ENCODE measurements around the gene PNCK.
"Not testable (repeated sequence)": the region's sequence is repeated elsewhere in the genome, so short reads cannot be mapped to it uniquely, and the experiment has no call there.

Gene PNCK

GRCh38 chrX:153709726-153710674 lies 36.4 kb upstream of the PNCK start:
- Histone ChIP-seq H3K4me1 (ENCODE audit: insufficient read depth, insufficient read length) (no peaks in the 10 kb centered on the region), H3K9me3 (ENCODE audit: insufficient read depth, low read length) (no peaks in the 10 kb centered on the region), H3K4me3 (ENCODE audit: insufficient read length, low read depth) (no peak overlapping the region), H3K36me3 (ENCODE audit: insufficient read depth, insufficient read length, low read length) (peaks cover 24% of the 10 kb centered on the region), H3K9ac (ENCODE audit: insufficient read length, low read depth) (no peak overlapping the region), H3K27me3 (ENCODE audit: insufficient read depth, insufficient read length) (no peaks in the 10 kb centered on the region)
- DNase-seq (ENCODE audit: low read depth, low spot score), result no peak
- TF ChIP-seq YY1 (IDR thresholded peaks at IDR 0.05; ENCODE audit: insufficient read depth, insufficient read length) (no peak), SUZ12 (IDR thresholded peaks at IDR 0.05; ENCODE audit: extremely low read depth, insufficient read depth, insufficient read length) (no peak), ZNF274 (IDR thresholded peaks at IDR 0.05; ENCODE audit: low read depth, low read length) (no peak)

GRCh38 chrX:153708415-153708814 lies 34.8 kb upstream of the PNCK start:
- Histone ChIP-seq H3K27me3 (ENCODE audit: insufficient read depth, insufficient read length) (no peaks in the 10 kb centered on the region), H3K9ac (ENCODE audit: insufficient read length, low read depth) (no peak overlapping the region), H3K9me3 (ENCODE audit: insufficient read depth, low read length) (no peaks in the 10 kb centered on the region), H3K36me3 (ENCODE audit: insufficient read depth, insufficient read length, low read length) (peaks cover 17% of the 10 kb centered on the region), H3K4me3 (ENCODE audit: insufficient read length, low read depth) (no peak overlapping the region), H3K4me1 (ENCODE audit: insufficient read depth, insufficient read length) (no peaks in the 10 kb centered on the region)
- no peak for DNase-seq (ENCODE audit: low read depth, low spot score)
- TF ChIP-seq YY1 (IDR thresholded peaks at IDR 0.05; ENCODE audit: insufficient read depth, insufficient read length), result no peak
- no peak for TF ChIP-seq SUZ12 (IDR thresholded peaks at IDR 0.05; ENCODE audit: extremely low read depth, insufficient read depth, insufficient read length)
- no peak for TF ChIP-seq ZNF274 (IDR thresholded peaks at IDR 0.05; ENCODE audit: low read depth, low read length)

- no peak for DNase-seq (ENCODE audit: low read depth, low spot score)
- TF ChIP-seq SUZ12 (IDR thresholded peaks at IDR 0.05; ENCODE audit: extremely low read depth, insufficient read depth, insufficient read length) (no peak), ZNF274 (IDR thresholded peaks at IDR 0.05; ENCODE audit: low read depth, low read length) (no peak), YY1 (IDR thresholded peaks at IDR 0.05; ENCODE audit: insufficient read depth, insufficient read length) (no peak)
- H3K36me3 ChIP-seq (ENCODE audit: insufficient read depth, insufficient read length, low read length), result peaks cover 16% of the 10 kb centered on the region
- no peaks in the 10 kb centered on the region for H3K27me3 ChIP-seq (ENCODE audit: insufficient read depth, insufficient read length)
- H3K9ac ChIP-seq (ENCODE audit: insufficient read length, low read depth), result no peak overlapping the region
- H3K4me1 ChIP-seq (ENCODE audit: insufficient read depth, insufficient read length), result no peaks in the 10 kb centered on the region
- no peak overlapping the region for H3K4me3 ChIP-seq (ENCODE audit: insufficient read length, low read depth)
- H3K9me3 ChIP-seq (ENCODE audit: insufficient read depth, low read length), result no peaks in the 10 kb centered on the region
These were observed 33.8 kb upstream of the PNCK start for GRCh38 chrX:153707406-153707805.

GRCh38 chrX:153706799-153707198 lies 33.2 kb upstream of the PNCK start:
- Histone ChIP-seq H3K9ac (ENCODE audit: insufficient read length, low read depth) (no peak overlapping the region), H3K4me1 (ENCODE audit: insufficient read depth, insufficient read length) (no peaks in the 10 kb centered on the region), H3K36me3 (ENCODE audit: insufficient read depth, insufficient read length, low read length) (peaks cover 17% of the 10 kb centered on the region), H3K27me3 (ENCODE audit: insufficient read depth, insufficient read length) (no peaks in the 10 kb centered on the region), H3K9me3 (ENCODE audit: insufficient read depth, low read length) (no peaks in the 10 kb centered on the region), H3K4me3 (ENCODE audit: insufficient read length, low read depth) (no peak overlapping the region)
- DNase-seq (ENCODE audit: low read depth, low spot score), result no peak
- TF ChIP-seq YY1 (IDR thresholded peaks at IDR 0.05; ENCODE audit: insufficient read depth, insufficient read length), result no peak
- no peak for TF ChIP-seq ZNF274 (IDR thresholded peaks at IDR 0.05; ENCODE audit: low read depth, low read length)
- TF ChIP-seq SUZ12 (IDR thresholded peaks at IDR 0.05; ENCODE audit: extremely low read depth, insufficient read depth, insufficient read length), result no peak

- H3K4me3 ChIP-seq (ENCODE audit: insufficient read length, low read depth); DNase-seq (ENCODE audit: low read depth, low spot score); H3K4me1 ChIP-seq (ENCODE audit: insufficient read depth, insufficient read length); H3K9me3 ChIP-seq (ENCODE audit: insufficient read depth, low read length); H3K9ac ChIP-seq (ENCODE audit: insufficient read length, low read depth); H3K27me3 ChIP-seq (ENCODE audit: insufficient read depth, insufficient read length): not testable (repeated sequence)
- peaks cover 17% of the 10 kb centered on the region for H3K36me3 ChIP-seq (ENCODE audit: insufficient read depth, insufficient read length, low read length)
These were observed 31.9 kb upstream of the PNCK start for GRCh38 chrX:153705403-153706060.

GRCh38 chrX:153704631-153705402 lies 31.2 kb upstream of the PNCK start:
- H3K27me3 ChIP-seq (ENCODE audit: insufficient read depth, insufficient read length); DNase-seq (ENCODE audit: low read depth, low spot score); H3K9me3 ChIP-seq (ENCODE audit: insufficient read depth, low read length); H3K9ac ChIP-seq (ENCODE audit: insufficient read length, low read depth); H3K4me3 ChIP-seq (ENCODE audit: insufficient read length, low read depth); H3K4me1 ChIP-seq (ENCODE audit: insufficient read depth, insufficient read length): not testable (repeated sequence)
- peaks cover 12% of the 10 kb centered on the region for H3K36me3 ChIP-seq (ENCODE audit: insufficient read depth, insufficient read length, low read length)

- Histone ChIP-seq H3K36me3 (ENCODE audit: insufficient read depth, insufficient read length, low read length) (peaks cover 7% of the 10 kb centered on the region), H3K9ac (ENCODE audit: insufficient read length, low read depth) (no peak overlapping the region), H3K4me1 (ENCODE audit: insufficient read depth, insufficient read length) (no peaks in the 10 kb centered on the region), H3K9me3 (ENCODE audit: insufficient read depth, low read length) (no peaks in the 10 kb centered on the region), H3K27me3 (ENCODE audit: insufficient read depth, insufficient read length) (no peaks in the 10 kb centered on the region), H3K4me3 (ENCODE audit: insufficient read length, low read depth) (no peak overlapping the region)
- no peak for TF ChIP-seq ZNF274 (IDR thresholded peaks at IDR 0.05; ENCODE audit: low read depth, low read length)
- TF ChIP-seq YY1 (IDR thresholded peaks at IDR 0.05; ENCODE audit: insufficient read depth, insufficient read length), result no peak
- TF ChIP-seq SUZ12 (IDR thresholded peaks at IDR 0.05; ENCODE audit: extremely low read depth, insufficient read depth, insufficient read length), result no peak
- no peak for DNase-seq (ENCODE audit: low read depth, low spot score)
These were observed 30.5 kb upstream of the PNCK start for GRCh38 chrX:153704021-153704526.

All from NT2/D1 (cell line).